Peyer's patch (tissue), 4 donors: ENCODE results near the gene CELSR1. TPM values are rescaled to one million over a fixed set of nuclear protein-coding genes. Genes with fewer than 3 reads are reported as not detected.
A peak's percentile ranks its signal among the peaks of the same experiment; 100 is the strongest.

Experiments
- DNase-seq, 3 donors: peaks; one replicate each; pipeline ENCODE4 v3.0.0-alpha.2; 2017 to 2019
- H3K27ac ChIP-seq, 4 donors: fragments of 200-600 bp; sonication (generic); one replicate each; pipeline ENCODE4 v1.5.1; 2016 to 2019
- H3K27me3 ChIP-seq, 2 donors: fragments of 200-600 bp; sonication (generic); one replicate each; pipeline ENCODE4 v1.5.1; 2019
- H3K36me3 ChIP-seq, 3 donors: fragments of 200-600 bp; sonication (generic); one replicate each; pipeline ENCODE4 v1.5.1; 2016 to 2019
- H3K4me1 ChIP-seq, 4 donors: fragments of 200-600 bp; sonication (generic); one replicate each; pipeline ENCODE4 v1.5.1; 2016 to 2019
- H3K4me3 ChIP-seq, 4 donors: fragments of 200-600 bp; sonication (generic); 1 replicate in 3 of 4; 2 replicates in 1 of 4; pipeline ENCODE4 v1.5.1; 2016 to 2019; ENCODE audit warnings: mild to moderate bottlenecking in 1 of 4
- H3K9me3 ChIP-seq, 4 donors: fragments of 200-600 bp; sonication (generic); one replicate each; pipeline ENCODE4 v1.5.1; 2016 to 2019; ENCODE audit warnings: mild to moderate bottlenecking in 1 of 4
- POLR2A ChIP-seq, 2 donors: fragments of 450-650 bp; IDR thresholded peaks; one replicate each; pipeline ENCODE4 v1.5.1; 2017; ENCODE audit warnings: antibody characterized with exemption in 2 of 2, mild to moderate bottlenecking in 2 of 2, moderate library complexity in 2 of 2
- total RNA-seq, 4 donors: library from RNA; depleted of rRNA; stranded (reverse); fragments of >200 nt; gene quantifications; one replicate each; pipeline ENCODE4 v1.1.0, GENCODE V29; 2016
- TF ChIP-seq, protein P1 (sequence below), 6 experiments: fragments of 450-650 bp in 4 of 6; fragments of 200-600 bp in 2 of 6; sonication (generic) in 1 of 6; IDR thresholded peaks; one replicate each; pipeline ENCODE4 v1.5.1; 2017 to 2019; ENCODE audit warnings: antibody characterized with exemption in 6 of 6, mild to moderate bottlenecking in 3 of 6, moderate library complexity in 1 of 6

CELSR1 gene
- total RNA-seq, 4 donors from 2014 or later = 1.1 to 22.3 (median 1.5) TPM

DNA sequence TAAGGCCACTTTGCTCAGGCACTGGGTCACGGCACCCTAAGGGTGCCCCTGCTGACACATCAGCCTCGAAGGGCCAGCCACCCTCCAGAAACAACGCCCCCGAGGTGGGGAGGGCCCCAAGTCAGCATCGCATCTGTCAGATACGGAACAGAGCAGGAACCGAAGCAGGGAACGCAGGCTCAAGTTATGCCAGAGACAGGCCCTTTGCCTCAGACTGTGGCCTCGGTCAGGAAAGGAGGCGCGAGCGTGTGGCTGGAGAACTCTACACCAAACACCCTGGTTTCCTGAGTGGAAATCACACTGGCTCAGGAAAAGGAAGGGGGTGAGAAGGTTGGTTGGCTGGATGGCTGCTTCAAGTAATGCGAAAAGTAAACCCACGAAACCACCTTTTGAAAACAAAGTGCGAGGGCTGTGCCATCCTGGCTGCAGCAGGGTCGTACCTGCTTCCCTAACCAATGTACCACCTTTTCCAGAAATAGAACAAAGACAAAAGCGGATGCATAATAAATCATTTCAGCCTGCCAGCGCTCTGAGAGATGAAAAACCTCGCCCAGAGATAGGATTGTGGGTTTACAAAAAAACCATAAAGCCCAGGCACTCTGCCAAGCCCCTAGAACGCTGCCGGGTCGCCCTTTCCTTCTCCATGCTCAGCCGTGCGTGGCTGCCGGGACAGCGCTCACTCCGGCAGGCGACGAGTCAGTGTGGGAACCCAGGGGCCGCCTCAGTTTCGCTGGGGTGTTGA is 163.3 kb downstream of the CELSR1 start:
- DNase-seq = no peak
- peaks cover 0 to 45% (median 2%) of the 10 kb centered on the region in 4 donors for H3K4me1 ChIP-seq
- H3K4me3 ChIP-seq = no peak overlapping the region
- peak overlapping the region in 1 of 4 donors; percentile 61 for H3K27ac ChIP-seq
- no peak for TF ChIP-seq POLR2A (IDR thresholded peaks at IDR 0.05)
- TF ChIP-seq, protein P1, sequence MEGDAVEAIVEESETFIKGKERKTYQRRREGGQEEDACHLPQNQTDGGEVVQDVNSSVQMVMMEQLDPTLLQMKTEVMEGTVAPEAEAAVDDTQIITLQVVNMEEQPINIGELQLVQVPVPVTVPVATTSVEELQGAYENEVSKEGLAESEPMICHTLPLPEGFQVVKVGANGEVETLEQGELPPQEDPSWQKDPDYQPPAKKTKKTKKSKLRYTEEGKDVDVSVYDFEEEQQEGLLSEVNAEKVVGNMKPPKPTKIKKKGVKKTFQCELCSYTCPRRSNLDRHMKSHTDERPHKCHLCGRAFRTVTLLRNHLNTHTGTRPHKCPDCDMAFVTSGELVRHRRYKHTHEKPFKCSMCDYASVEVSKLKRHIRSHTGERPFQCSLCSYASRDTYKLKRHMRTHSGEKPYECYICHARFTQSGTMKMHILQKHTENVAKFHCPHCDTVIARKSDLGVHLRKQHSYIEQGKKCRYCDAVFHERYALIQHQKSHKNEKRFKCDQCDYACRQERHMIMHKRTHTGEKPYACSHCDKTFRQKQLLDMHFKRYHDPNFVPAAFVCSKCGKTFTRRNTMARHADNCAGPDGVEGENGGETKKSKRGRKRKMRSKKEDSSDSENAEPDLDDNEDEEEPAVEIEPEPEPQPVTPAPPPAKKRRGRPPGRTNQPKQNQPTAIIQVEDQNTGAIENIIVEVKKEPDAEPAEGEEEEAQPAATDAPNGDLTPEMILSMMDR (IDR thresholded peaks at IDR 0.05) = no peak
- peaks cover 0 to 8% (median 0%) of the 10 kb centered on the region in 4 donors for H3K9me3 ChIP-seq
- H3K27me3 ChIP-seq = no peaks in the 10 kb centered on the region
- no peaks in the 10 kb centered on the region for H3K36me3 ChIP-seq

DNA sequence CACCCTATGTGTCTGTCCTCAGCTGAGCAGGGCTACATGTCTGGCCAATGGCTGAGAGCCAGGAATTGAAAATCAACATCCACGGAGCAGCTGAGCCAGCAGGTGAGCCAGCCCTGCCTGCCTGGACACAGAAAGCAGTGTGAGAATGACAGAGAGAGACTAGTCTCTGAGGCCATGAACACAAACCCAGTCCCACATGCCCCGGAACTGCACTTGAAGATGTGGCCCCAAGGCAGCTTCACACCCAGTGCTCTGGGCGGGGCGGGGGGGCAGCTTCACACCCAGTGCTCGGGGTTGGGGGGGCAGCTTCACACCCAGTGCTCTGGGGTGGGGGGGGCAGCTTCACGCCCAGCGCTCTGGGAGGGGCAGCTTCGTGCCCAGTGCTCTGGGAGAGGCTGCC is 164.3 kb downstream of the CELSR1 start:
- Histone ChIP-seq H3K36me3 (no peaks in the 10 kb centered on the region), H3K27ac (no peak overlapping the region), H3K9me3 (peaks cover 0 to 8% (median 0%) of the 10 kb centered on the region in 4 donors), H3K4me1 (peaks cover 0 to 35% (median 2%) of the 10 kb centered on the region in 4 donors), H3K27me3 (no peaks in the 10 kb centered on the region), H3K4me3 (no peak overlapping the region)
- DNase-seq = no peak
- TF ChIP-seq, protein P1 (IDR thresholded peaks at IDR 0.05) = no peak
- TF ChIP-seq POLR2A (IDR thresholded peaks at IDR 0.05) = no peak

DNA sequence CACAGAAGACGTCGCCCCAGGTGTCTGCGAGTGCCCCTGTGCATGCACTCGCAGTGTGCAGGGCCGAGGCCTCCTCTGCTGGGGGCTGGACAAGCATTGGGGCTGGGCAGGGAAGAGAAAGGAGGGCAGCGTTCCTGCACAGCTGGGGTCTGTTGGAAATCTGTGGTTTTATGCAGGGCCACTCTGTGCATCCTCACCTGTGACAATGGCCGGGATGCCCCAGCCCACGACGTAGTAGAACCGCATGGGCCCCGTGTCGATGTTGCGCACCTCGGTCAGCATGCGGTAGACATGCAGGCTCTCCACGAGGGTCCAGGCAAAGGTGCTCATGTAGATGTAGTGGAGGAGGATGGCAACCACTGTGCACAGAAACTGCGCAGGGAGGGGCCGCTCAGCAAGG is 164.7 kb downstream of the CELSR1 start:
- H3K27ac ChIP-seq = no peak overlapping the region

DNA sequence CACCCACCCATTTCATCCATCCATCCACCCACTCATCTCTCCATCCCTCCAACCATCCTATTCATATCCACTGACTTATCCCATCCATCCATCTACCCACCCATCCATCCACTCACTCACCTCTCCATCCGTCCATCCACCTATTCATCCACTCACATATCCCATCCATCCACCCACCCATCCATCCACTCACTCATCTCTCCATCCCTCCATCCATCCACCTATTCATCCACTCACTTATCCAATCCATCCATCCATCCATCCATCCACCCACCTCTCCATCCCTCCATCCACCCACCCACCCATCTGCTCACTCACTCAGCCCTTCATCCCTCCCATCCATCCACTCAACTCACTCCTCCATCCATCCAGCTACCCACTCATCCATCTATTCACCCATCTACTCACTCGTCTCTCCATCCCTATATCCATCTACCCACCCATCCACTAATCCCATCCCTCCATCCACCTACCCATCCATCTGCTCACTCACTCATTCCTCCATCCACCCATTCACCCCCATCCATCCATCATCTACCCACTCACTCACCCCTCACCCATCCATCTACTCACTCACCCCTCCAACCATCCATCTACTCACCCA is 165.7 kb downstream of the CELSR1 start:
- TF ChIP-seq, protein P1 (IDR thresholded peaks at IDR 0.05) = no peak
- TF ChIP-seq POLR2A (IDR thresholded peaks at IDR 0.05) = no peak
- Histone ChIP-seq H3K9me3 (peaks cover 0 to 8% (median 0%) of the 10 kb centered on the region in 4 donors), H3K27me3 (no peaks in the 10 kb centered on the region), H3K4me3 (no peak overlapping the region), H3K27ac (no peak overlapping the region), H3K4me1 (peaks cover 0 to 24% (median 4%) of the 10 kb centered on the region in 4 donors), H3K36me3 (no peaks in the 10 kb centered on the region)
- DNase-seq = no peak

More for the DNA sequence above, 164.7 kb downstream of the CELSR1 start:
- no peak overlapping the region for H3K4me3 ChIP-seq
- peaks cover 0 to 31% (median 2%) of the 10 kb centered on the region in 4 donors for H3K4me1 ChIP-seq
- no peaks in the 10 kb centered on the region for H3K36me3 ChIP-seq
- H3K27me3 ChIP-seq = no peaks in the 10 kb centered on the region
- no peak for DNase-seq
- peaks cover 0 to 8% (median 0%) of the 10 kb centered on the region in 4 donors for H3K9me3 ChIP-seq
- TF ChIP-seq, protein P1 (IDR thresholded peaks at IDR 0.05) = no peak
- TF ChIP-seq POLR2A (IDR thresholded peaks at IDR 0.05) = no peak

DNA sequence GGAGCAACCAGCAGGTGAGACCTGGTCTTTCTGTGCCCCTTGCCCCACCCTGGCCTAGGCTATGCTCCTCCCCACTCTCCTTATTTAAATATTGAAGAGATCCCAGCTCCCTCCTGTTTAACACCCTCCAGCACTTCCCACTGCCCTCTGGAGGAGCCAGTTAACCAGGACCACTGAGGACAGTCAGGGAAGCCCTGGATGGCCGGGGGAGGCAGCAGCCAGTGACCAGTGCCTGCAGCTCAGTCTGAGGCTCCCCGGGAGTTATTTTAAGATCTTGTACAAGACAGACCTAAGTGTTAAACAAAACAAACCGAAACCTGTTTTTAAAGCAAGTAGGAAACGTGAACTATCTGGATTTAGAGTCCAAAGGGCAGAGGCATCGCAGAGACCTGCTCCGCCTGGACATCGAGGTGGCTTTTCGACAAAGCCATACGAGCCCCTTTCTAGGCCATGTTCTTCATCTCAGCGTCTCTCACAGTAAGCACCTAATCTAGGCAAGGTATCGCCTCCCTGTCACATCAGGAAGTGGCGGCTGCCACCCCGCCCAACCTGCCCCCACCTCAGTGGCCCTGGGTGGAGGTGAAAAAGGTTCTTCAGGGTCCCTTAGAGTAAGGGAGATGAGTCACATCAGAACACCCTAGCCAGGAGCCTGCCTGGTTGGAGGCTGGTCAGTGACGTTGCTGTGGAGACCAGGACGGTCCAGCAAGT is 166.7 kb downstream of the CELSR1 start:
- no peak overlapping the region for H3K4me3 ChIP-seq

More for the DNA sequence above, 166.7 kb downstream of the CELSR1 start:
- Histone ChIP-seq H3K27me3 (no peaks in the 10 kb centered on the region), H3K27ac (peak overlapping the region in 1 of 4 donors; percentile 43), H3K4me1 (peaks cover 0 to 24% (median 4%) of the 10 kb centered on the region in 4 donors), H3K9me3 (no peaks in the 10 kb centered on the region), H3K36me3 (no peaks in the 10 kb centered on the region)
- TF ChIP-seq, protein P1 (IDR thresholded peaks at IDR 0.05) = no peak
- TF ChIP-seq POLR2A (IDR thresholded peaks at IDR 0.05) = no peak
- DNase-seq = no peak
